ENCODE data around the gene E2F1.
"Not testable (repeated sequence)": the region's sequence is repeated elsewhere in the genome, so short reads cannot be mapped to it uniquely, and the experiment has no call there.

E2F1 gene

DNA sequence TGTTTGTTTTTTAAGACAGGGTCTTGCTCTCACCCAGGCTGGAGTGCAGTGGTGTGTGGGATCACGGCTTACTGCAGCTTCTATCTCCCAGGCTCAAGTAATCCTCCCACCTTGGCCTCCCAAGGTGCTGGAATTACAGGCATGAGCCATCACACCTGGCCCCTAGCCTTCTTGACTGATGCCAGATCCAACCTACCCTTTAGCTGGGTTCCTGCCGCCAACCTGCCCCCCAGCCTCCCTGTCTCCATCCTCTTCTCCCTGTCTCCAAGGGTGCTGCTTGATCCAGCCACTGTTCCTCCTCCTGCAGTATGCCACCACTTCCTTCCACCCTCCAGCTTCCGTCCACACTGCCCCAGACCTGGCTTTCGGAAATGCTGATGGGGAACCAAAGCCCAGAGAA lies 27.3 kb downstream of the E2F1 start:
- DNase-seq (ENCODE audit: low read depth in 1 of 2, low spot score in 1 of 2) = no peak

DNA sequence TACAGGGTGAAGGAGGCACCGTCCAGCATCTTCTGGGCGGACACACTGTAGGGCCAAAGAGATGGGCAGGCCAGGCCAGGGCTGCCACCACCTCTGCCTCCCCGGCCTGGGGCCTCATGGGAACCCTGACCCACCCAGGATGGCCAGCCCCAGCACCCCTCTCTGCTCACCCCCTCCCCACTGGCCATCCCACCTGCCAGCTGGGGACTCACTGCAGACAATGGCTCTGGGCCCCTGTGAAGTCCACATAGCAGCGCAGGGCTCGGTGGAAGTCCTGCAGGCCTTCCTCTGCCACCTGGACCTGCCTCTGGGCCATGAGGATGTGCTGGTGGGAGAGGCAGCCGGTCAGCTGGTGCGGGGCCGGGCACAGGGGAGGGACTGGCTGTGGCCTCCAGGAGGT lies 27.7 kb downstream of the E2F1 start:
- no peak for DNase-seq (ENCODE audit: low read depth in 1 of 2, low spot score in 1 of 2)

DNA sequence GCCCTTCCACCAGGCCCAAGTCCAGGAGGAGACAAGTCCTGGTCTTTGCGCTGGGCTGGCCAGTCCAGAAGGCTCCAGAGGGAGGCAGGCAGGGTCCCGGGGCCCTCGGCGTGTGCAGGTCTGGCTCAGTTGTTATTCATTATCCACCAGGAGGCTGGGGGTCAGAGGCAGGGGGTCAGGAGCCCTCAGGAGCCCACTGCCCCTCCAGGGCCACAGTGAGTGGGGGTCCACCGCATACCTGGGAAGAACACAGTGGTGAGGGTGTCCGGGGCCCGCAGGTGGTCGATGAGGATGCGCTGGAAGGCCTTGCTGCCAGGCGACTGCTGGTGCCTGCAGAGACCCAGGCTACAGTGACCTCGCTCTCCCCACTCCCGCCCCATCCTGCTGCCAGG lies 28.5 kb downstream of the E2F1 start:
- DNase-seq (ENCODE audit: low read depth in 1 of 2, low spot score in 1 of 2) = no peak

DNA sequence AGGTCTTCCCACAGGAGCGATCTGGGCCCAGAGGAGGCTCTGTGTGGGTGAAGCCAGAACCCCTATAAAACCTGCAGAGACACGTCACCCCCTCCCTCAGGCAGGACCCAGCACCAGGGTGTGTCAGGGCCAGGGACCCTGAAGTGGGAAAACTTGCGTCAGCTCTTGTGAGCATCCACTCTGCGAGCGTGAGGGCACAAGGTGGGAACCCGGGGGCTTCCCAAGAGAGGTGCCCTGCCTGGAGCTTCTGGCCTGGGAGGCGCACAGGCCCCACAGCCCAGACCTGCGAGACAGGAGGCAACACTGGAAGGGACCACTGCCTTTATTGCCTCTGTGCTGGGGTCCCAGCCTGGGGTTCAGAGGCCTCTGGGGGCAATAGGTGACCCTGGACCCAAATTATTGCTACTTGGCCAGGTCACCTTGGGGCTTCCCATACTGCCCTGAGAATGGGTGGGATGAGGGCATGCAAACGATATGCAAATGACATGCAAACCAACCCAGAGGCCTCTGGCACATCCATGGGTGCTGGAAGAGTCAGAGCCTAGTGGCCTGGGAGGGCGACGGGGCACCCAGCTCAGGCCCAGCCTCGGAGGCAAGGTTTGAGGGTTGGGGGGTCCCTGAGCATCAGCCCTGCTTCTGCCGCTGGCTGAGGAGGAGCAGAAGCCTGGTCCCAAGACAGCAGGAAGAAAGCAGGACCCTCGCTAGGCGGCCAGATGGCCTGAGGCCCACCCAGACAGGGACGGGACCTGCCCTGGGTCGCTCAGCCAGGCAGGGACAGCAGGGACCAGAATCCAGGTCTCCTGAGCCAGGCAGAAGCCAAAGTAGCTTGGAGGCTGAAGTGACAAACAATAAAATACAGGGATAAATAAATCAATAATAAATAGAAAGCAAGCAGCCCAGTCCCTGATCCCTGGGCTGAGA lies 29.1 kb downstream of the E2F1 start:
- DNase-seq (ENCODE audit: low read depth in 1 of 2, low spot score in 1 of 2) = no peak

DNA sequence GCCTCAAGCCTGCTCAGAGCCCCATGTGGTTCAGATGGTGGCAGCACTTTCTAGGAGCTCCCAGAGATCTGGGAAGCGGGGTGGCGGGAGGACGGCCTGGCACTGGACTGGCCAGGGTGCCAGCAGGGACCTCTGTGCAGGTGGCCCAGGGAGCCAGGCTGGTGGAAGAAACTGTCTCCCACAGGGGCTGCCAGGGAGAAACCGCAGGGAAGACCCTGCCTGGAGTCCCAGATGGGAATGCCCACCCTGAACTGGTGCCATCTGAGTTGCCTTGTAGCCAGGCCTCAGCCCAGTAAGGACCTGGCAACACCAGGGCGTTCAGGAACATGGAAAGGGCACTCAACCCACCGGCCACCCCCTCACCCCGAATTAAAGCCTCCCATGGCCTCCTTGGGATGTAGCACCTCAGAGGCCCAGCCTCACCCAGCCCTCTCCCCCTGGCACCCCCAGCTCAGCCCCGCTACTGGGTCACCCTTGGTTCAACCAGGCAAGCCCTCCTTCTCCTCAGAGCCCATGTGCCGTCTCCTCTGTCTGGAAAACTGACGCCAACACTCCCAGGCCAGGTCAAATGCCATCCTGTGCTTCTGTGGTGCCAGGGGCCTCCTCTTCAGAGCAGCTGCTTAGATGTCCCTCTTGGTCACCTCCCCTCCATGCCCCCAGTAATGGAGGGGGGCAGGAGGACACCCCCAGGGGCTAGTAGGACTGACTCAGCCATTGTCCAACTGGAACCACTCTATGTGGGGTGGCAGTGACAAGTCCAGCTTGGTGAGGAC lies 30.0 kb downstream of the E2F1 start:
- DNase-seq (ENCODE audit: low read depth in 1 of 2, low spot score in 1 of 2) = no peak

DNA sequence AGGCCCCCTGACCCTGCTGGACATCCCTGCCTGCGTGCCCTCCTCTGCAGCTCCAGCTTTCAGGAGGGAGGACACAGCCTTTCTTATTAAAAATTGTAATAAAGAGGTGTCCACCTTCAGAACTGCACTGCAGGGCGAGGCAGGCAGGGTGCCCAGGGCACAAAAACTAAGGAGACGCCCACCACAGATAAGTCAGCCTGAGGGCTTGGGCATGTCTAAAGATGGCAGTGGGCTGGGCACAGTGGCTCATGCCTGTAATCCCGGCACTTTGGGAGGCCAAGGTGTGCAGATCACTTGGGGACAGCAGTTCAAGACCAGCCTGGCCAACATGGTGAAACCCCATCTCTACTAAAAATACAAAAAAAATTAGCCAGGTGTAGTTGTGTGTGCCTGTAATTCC lies 31.0 kb downstream of the E2F1 start:
- no peak for DNase-seq (ENCODE audit: low read depth in 1 of 2, low spot score in 1 of 2)

DNA sequence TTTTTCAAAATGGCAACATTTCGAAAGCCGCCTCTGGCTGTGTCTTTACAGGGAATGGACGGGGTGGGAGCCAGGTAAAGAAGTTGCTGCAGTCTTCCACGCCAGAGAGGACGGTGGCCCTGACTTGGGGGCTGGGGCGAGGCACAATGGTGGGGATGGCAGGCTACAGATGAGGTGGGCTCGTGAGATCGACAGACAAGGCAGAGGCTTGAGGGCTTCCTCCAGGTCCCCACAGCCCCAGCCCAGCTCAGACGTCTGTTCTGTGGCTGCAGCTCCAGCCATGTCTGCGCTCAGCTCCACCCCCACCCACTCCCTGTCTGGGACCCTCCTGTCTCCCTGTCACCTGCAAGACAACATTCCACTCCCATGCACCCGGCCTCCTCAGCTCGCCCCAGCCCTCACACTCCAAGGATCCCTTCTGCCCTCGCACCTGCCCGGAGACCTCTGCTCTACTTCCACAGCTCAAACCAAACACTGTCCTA lies 31.5 kb downstream of the E2F1 start:
- no peak for DNase-seq (ENCODE audit: low read depth in 1 of 2, low spot score in 1 of 2)

DNA sequence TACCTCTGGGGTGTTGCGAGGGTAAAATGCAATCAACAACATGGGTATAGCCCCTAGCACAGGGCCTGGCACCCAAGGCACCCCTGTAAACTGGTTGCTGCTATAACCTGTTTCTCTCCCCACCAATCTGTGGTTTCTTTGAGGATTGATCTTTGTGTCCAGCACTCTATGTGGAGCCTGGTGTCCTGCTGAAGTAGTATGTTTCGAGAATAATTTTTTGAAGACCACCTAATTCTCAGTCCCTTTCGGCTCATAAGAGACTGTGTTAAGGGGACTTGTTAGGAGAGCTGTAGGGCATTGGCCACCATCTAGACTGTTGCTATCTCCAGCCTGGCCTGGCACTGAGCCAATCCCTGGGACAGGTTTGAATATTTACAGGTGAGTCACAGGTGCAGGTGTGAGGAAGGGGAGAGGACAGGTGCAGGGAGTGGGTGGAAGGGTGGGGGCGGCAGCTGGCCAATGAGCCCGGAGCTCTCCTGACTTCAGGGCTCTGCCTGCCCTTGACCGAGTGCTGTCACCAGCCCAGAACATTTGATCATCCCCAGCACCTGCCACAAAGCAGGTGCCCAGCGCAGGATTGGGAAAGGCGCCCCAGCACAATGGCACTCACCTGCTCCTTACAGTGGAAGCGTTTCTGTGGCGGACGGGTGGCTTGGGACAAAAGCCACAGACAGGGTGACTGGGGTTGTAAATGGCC lies 32.1 kb downstream of the E2F1 start:
- no peak for DNase-seq (ENCODE audit: low read depth in 1 of 2, low spot score in 1 of 2)

DNA sequence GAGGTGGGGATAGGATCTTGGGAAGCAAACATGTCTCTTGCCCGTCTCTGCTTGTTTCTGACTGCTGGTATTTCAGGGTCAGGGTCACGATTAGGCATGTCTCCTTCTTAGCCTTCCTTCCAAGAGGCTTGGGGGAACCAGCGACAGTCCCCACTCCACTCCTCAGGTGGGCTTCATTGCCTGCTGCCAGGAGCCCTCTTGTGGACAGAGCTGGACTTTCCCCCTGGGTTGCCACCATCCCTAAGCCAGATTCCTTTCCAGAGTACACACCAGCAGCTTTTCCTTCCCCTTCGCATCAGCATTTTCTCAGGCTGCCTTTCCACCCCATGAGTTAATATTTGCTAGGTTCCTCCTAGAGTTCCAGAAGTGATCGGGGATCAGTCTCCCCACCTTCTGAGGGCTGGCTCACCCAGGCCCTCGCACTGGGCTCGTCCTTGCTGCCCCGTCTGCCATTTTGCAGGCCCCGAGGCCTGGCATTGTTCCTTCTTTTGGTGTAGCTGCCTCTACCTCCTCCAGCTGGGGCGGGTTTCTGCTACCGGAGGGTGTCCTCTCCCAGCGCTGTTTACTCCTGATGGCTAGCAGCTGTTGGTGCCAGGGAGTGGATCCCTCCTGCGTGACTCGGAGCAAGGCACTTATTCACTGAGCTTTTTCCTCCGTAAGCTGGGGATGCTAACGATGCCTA lies 32.8 kb downstream of the E2F1 start:
- no peak for DNase-seq (ENCODE audit: low read depth in 1 of 2, low spot score in 1 of 2)

DNA sequence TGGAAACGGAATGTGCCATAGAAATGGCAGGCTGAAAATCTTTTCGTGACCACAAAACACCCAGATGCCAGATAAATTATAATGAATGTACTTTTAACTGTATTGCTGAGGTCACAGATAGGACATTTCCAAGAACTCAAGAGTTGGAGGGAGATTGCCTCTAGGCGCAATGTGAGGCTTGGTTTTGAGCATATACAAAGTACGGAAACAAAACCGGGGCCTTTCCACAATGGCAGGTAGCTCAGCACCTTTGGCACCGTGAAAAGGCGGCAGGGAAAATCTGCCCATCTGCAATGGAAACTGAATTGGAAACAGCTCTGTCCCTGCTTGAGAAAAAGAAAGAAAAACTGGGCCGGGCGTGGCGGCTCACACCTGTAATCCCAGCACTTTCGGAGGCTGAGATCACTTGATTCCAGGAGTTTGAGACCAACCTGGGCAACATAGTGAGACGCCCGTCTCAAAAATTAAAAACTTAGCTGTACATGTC lies 34.6 kb downstream of the E2F1 start:
- DNase-seq (ENCODE audit: low read depth in 1 of 2, low spot score in 1 of 2) = no peak

DNA sequence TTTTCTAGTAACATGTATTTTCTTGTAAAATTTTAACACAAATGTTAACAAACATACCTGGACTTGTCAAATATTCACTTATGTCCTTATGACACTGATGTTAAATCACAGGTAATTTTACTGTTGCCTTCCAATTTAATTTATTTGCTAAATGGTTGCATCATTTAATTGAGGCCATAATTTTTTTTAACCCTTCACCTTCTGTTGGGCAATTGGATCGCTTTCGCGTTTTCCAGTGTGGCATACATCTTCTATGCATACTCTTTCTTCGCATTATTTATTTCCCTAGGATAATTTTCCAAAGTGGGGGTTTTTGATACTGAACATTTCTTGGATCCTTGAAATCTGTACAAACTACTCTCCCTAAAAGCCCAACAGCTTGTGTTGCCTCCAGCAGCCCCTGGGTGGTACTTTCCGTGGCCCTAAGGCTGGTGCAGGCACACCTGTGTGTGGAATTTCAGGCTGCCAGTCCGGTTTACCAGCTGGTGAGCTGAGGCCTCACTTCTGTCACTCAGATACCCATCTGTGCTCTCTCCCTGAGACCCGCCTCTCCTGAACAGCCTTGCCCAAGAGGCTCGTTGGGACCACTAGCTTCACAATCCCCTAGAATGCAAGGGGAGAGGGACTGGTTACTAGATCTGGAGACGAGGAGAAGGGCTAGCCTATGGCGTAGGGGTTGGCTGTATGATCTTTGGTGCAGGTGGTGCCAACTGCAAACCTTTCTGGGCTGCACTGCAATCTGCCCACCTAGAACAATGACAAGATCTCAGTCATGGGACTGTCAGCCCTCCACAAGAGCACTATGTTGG lies 35.2 kb downstream of the E2F1 start:
- no peak for DNase-seq (ENCODE audit: low read depth in 1 of 2, low spot score in 1 of 2)

DNA sequence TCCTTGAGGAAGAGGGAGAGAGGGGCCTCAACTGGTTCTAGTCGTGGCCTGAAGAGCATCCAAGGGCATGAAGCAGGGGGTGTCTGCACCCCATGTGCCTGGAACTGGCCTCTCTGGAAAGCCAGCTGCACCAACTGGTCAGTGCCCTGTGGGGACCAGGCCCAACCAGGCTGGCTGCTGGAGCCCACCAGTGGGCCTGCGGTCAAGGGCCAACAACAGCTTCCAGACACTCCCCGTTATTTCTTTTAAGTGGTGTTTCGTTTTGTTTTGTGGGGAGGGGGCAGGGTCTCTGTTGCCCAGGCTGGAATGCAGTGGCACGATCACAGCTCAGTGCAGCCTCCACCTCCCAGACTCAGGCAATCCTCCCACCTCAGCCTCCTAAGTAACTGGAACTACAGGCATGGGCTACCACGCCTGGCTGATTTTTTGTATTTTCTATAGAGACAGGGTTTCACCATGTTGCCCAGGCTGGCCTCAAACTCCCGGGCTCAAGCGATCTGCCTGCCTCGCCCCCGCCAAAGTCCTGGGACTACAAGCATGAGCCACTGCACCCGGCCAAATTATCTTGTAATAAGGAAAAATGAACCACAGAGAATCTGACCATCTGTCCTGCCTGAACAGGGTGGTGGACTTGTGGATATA lies 36.0 kb downstream of the E2F1 start:
- no peak for DNase-seq (ENCODE audit: low read depth in 1 of 2, low spot score in 1 of 2)

DNA sequence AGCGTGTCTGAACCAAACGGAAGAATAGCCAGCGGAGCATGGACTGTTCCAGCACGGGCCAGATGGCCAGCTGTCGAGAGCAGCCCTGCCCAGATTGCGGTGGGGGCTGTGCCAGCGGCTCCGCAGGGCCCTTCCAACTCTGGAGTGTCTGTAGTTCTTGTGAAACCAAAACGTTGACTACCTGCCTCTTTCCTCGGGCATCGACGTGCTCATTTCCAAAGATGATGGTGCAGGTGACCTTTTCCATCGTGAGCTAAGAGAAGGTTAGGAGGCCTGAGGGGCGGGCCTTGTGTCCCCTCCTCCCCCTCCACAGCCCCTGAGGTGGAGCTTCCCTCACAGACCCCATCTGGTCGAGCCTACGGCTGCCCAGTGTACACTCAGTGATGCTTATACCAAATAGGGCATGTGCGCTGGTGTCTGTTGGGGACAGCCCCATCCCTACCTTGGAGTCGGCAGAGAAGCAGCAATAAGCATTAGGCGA lies 36.9 kb downstream of the E2F1 start:
- no peak for DNase-seq (ENCODE audit: low read depth in 1 of 2, low spot score in 1 of 2)

DNA sequence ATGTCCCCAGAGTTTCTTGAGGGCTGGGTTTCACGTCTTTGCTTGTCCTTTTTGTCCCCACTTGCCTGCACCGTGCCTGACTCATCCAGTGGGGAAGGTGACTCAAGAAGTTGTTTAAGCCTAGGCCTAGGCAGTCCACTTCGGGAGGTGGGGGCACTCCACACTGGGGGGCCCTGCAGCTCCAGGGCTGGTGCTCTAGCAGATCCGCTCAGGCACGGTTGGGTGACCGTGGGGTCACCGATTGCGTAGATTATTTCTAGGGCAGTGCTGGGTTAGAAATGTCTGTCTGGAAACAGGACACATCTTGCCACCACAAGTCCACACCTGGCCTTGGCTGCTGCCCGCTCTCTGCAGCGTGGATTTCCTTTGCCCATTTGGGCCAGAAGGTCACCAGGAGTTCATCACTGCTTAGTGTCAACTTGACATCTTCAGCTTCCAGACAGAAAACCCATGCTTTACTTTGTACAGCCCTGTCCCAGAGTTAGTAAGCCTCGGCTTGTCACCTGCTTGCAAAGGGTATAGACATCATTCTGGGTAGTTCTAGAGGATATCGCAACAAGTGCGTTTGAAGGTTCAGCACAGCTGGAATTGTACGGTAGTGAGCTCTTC lies 37.7 kb downstream of the E2F1 start:
- no peak for DNase-seq (ENCODE audit: low read depth in 1 of 2, low spot score in 1 of 2)

DNA sequence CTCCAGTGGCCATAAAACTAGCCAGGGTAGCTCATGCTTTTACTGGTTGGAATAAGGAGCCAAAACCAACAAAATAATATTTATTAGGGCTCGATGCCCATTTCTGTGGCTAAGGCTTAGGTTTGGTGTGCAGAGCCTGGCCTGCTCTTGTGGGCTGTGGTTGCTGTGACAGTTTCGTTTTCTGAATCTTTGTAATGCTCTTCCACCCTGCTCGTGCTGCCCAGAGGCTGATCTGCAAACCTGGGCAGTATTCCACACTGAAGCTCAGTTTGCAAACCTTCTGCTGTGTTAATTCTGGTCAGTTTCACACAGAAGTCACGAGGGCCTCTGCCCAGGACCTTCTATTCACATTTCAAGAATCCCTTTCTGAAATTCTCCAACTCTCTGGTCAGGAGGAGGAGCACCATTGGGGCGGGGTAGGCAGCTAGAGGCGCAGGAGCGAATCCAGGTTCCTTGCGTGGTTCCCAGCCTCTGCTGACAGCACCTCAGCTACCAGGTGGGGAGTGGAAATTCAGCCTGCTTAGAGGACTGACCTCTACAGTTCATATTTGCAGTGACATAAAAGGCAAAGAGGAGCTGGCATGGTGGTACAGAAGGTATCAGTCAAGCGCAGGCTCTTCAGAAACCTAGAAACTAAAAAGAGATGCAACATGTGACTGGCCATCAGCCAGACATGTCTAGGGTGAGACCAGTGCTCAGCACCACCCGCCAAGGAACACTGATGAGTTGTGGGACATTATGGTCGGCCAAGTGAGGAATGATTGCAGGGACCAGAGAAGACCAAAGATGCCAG lies 38.4 kb downstream of the E2F1 start:
- no peak for DNase-seq (ENCODE audit: low read depth in 1 of 2, low spot score in 1 of 2)

DNA sequence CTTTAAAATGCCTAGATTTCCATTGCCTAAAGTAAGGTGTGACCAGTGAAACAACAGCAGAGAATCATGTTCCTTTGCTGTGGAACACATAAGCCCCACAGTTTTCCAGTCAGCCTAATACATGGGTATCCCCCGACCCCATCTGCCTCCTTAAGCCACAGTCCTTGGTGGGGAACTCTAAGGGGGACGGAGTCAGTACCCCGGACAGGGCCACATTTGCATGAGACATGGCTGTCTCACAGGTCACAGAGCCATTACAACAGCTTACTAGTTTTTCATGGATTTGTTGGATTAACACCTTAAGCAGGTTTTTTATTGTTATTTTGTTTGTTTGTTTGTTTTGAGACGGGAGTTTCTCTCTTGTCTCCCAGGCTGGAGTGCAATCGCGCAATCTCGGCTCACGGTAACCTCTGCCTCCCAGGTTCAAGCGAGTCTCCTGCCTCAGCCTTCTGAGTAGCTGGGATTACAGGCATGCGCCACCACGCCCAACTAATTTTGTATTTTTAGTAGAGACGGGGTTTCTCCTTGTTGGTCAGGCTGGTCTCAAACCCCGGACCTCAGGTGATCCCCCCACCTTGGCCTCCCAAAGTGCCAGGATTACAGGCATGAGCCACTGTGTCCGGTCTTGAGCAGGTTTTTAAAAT lies 39.1 kb downstream of the E2F1 start:
- DNase-seq (ENCODE audit: low read depth in 1 of 2, low spot score in 1 of 2) = not testable (repeated sequence)

DNA sequence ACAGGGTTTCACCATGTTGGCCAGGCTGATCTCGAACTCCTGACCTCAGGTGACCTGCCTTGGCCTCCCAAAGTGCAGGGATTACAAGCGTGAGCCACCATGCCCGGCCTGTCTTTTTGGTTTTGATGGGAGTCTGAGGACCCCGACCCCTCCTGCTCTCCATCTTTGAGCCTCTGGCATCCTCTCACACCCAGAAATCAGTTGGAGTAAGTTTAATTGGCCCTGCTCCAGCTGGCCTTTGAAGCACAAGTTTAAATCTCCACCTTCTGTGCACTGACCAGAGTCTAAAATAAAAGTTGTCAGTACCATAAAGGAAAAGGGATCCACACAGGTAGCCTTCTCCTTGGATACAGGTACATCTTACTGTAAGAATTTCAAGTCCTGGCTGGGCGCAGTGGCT lies 40.0 kb downstream of the E2F1 start:
- DNase-seq (ENCODE audit: low read depth in 1 of 2, low spot score in 1 of 2) = no peak

DNA sequence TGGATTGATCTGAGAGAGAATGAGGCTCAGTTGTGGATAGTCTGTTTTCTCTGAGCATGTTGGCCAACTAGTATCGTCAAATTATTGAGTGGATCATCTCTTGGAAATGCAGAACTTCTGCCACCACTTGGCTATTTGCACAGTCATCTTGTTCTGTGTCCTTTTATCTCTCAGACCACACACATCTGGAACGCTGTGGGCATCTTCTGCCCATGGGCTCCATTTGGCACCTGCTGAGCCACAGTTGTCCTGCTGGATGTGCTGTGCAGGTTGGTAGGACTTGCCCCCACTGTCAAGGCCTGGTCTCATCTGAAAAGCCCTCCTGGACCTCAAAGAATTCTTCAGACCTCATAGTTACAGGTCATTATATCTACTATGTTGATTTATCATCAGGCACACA lies 40.8 kb downstream of the E2F1 start:
- no peak for DNase-seq (ENCODE audit: low read depth in 1 of 2, low spot score in 1 of 2)
